ENCODE data around the gene CYP4F11.

DNA sequence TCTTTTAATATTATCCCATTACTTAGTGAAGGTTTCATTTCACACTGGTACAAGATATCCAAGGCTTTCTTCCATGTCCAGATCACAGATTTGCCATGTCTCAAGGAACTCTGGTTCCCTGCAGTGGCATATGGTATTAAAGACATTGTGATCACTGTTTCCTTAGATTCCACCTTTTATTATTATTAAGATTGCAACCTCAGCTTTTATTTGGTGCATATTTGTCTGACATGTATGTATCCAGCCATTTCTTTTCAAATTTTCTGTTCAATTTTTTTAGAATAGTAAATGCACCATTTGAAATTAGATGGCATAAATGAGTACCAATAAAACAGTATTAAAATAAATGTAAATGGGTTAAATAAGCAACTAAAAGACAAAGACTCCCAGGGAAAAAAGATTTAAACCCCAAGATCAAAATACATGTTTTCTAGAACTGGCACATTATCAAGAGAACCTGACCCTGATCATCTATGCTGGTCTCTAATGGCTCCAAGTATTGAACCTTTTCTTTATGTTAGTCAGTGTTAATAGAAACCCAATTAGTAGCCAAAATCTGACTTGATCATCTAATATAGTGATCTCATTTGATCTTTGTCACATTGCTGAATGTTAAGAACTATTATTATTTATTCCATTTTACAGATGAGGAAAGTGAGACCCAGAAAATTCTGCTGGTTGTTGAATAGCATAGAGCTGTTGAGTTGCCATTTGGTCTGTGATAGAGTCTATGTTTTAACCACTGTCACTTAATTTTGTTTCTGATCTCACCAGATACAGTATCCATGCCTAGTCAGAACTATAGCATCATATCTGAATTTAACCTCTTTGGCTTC, 14.1 kb upstream of the CYP4F11 start, which contains the start of gene OR10H4:
- no peak for TF ChIP-seq POLR2A (IDR thresholded peaks at IDR 0.05)
- TF ChIP-seq, protein P1, sequence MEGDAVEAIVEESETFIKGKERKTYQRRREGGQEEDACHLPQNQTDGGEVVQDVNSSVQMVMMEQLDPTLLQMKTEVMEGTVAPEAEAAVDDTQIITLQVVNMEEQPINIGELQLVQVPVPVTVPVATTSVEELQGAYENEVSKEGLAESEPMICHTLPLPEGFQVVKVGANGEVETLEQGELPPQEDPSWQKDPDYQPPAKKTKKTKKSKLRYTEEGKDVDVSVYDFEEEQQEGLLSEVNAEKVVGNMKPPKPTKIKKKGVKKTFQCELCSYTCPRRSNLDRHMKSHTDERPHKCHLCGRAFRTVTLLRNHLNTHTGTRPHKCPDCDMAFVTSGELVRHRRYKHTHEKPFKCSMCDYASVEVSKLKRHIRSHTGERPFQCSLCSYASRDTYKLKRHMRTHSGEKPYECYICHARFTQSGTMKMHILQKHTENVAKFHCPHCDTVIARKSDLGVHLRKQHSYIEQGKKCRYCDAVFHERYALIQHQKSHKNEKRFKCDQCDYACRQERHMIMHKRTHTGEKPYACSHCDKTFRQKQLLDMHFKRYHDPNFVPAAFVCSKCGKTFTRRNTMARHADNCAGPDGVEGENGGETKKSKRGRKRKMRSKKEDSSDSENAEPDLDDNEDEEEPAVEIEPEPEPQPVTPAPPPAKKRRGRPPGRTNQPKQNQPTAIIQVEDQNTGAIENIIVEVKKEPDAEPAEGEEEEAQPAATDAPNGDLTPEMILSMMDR (IDR thresholded peaks at IDR 0.05), result no peak

Data from lower leg skin (tissue), 3 donors.